DOHH2 (cell line): Measurements from ENCODE around the gene RTN4IP1.

Experiments
- EZH2phosphoT487 ChIP-seq: fragments of 200-600 bp; sonication (generic); IDR thresholded peaks from 2 replicates; pipeline ENCODE4 v1.6.1; 2017; ENCODE audit warnings: borderline replicate concordance, mild to moderate bottlenecking, antibody characterized with exemption, low read length, moderate library complexity, mixed read lengths
- TF ChIP-seq, protein P1 (sequence below): fragments of 200-600 bp; sonication (generic); IDR thresholded peaks from one replicate; pipeline ENCODE4 v1.5.1; 2014; ENCODE audit warnings: antibody characterized with exemption, mild to moderate bottlenecking, low read depth, low read length; ENCODE audit not compliant: poor library complexity, severe bottlenecking

DNA sequence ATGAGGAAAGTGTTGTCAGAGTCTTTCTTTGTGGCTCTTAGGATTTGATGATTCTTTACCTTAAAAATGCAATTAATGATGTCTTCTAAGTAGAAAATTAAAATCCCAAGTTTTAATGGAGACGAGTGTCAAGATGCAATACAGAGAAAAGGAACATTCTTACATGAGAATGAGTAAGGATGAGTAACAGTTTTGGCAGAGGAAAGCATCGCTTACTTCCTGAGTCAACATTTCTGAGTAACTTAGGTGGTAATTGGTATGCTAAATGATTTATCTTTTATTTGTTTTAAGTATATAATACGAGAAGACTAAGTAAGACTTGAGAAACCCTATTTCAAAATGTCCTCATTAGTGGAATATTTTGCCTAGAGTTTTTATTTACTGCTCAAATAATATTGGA, 101.3 kb downstream of the RTN4IP1 start:
- TF ChIP-seq, protein P1, sequence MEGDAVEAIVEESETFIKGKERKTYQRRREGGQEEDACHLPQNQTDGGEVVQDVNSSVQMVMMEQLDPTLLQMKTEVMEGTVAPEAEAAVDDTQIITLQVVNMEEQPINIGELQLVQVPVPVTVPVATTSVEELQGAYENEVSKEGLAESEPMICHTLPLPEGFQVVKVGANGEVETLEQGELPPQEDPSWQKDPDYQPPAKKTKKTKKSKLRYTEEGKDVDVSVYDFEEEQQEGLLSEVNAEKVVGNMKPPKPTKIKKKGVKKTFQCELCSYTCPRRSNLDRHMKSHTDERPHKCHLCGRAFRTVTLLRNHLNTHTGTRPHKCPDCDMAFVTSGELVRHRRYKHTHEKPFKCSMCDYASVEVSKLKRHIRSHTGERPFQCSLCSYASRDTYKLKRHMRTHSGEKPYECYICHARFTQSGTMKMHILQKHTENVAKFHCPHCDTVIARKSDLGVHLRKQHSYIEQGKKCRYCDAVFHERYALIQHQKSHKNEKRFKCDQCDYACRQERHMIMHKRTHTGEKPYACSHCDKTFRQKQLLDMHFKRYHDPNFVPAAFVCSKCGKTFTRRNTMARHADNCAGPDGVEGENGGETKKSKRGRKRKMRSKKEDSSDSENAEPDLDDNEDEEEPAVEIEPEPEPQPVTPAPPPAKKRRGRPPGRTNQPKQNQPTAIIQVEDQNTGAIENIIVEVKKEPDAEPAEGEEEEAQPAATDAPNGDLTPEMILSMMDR, result no peak
- no peak for TF ChIP-seq EZH2phosphoT487
